ENCODE data around the gene OSBPL3.

- TF ChIP-seq POLR2A (IDR thresholded peaks at IDR 0.05) (no peak), CTCF (IDR thresholded peaks at IDR 0.05) (no peak)
Observed at GRCh38 chr7:24821754-24822054, 158.3 kb downstream of the OSBPL3 start.

Data from esophagus squamous epithelium (tissue), 4 donors.